Cerebellar cortex (tissue), 1 donor: ENCODE measurements around the gene OPHN1.
"Not testable (repeated sequence)": the region's sequence is repeated elsewhere in the genome, so short reads cannot be mapped to it uniquely, and the experiment has no call there.

Experiments
- DNase-seq: peaks from one replicate; pipeline ENCODE4 v3.0.0-alpha.2; 2015; ENCODE audit warnings: low spot score

The OPHN1 gene

GRCh38 chrX:68358679-68359078 lies 74.6 kb downstream of the OPHN1 start:
- no peak for DNase-seq

- no peak for DNase-seq
Observed at GRCh38 chrX:68355629-68355920, 77.7 kb downstream of the OPHN1 start.

GRCh38 chrX:68354879-68355628 lies 78.2 kb downstream of the OPHN1 start:
- no peak for DNase-seq

GRCh38 chrX:68345025-68345424 lies 88.3 kb downstream of the OPHN1 start:
- no peak for DNase-seq

GRCh38 chrX:68343551-68343950 lies 89.7 kb downstream of the OPHN1 start:
- no peak for DNase-seq

GRCh38 chrX:68332201-68332731 lies 101.0 kb downstream of the OPHN1 start:
- peak; percentile 4 for DNase-seq

- DNase-seq = not testable (repeated sequence)
Observed at GRCh38 chrX:68326841-68327240, 106.5 kb downstream of the OPHN1 start.

- DNase-seq = no peak
Observed at GRCh38 chrX:68307769-68308168, 125.5 kb downstream of the OPHN1 start.

- no peak for DNase-seq
Observed at GRCh38 chrX:68304602-68305001, 128.7 kb downstream of the OPHN1 start.

GRCh38 chrX:68299898-68300297 lies 133.4 kb downstream of the OPHN1 start:
- no peak for DNase-seq

GRCh38 chrX:68292471-68292870 lies 140.8 kb downstream of the OPHN1 start:
- no peak for DNase-seq

- no peak for DNase-seq
Observed at GRCh38 chrX:68288127-68288526, 145.2 kb downstream of the OPHN1 start.

GRCh38 chrX:68287419-68287818 lies 145.9 kb downstream of the OPHN1 start:
- no peak for DNase-seq

- DNase-seq = no peak
Observed at GRCh38 chrX:68286980-68287379, 146.3 kb downstream of the OPHN1 start.

GRCh38 chrX:68286076-68286475 lies 147.2 kb downstream of the OPHN1 start:
- no peak for DNase-seq

- DNase-seq = no peak
Observed at GRCh38 chrX:68284281-68284904, 148.9 kb downstream of the OPHN1 start.

GRCh38 chrX:68273887-68274286 lies 159.4 kb downstream of the OPHN1 start:
- no peak for DNase-seq

- DNase-seq = not testable (repeated sequence)
Observed at GRCh38 chrX:68264793-68265192, 168.5 kb downstream of the OPHN1 start.

GRCh38 chrX:68261060-68261672 lies 172.1 kb downstream of the OPHN1 start:
- no peak for DNase-seq

GRCh38 chrX:68256990-68257389 lies 176.3 kb downstream of the OPHN1 start:
- DNase-seq = no peak

- DNase-seq = no peak
Observed at GRCh38 chrX:68254738-68255645, 178.3 kb downstream of the OPHN1 start.

- DNase-seq = no peak
Observed at GRCh38 chrX:68252664-68253063, 180.6 kb downstream of the OPHN1 start.
